ENCODE measurements around the gene STAMBP.

STAMBP gene

GRCh38 chr2:73836141-73836943 lies 7.6 kb downstream of the STAMBP start:
- no peak overlapping the region for H3K4me3 ChIP-seq (ENCODE audit: low read length)
- no peak for TF ChIP-seq CTCF (IDR thresholded peaks at IDR 0.05; ENCODE audit: insufficient read depth, low read depth, low read length, missing control alignments)
- no peak for DNase-seq (ENCODE audit: low read depth)

GRCh38 chr2:73837847-73838585 lies 9.3 kb downstream of the STAMBP start:
- no peak overlapping the region for H3K4me3 ChIP-seq (ENCODE audit: low read length)
- no peak for DNase-seq (ENCODE audit: low read depth)
- no peak for TF ChIP-seq CTCF (IDR thresholded peaks at IDR 0.05; ENCODE audit: insufficient read depth, low read depth, low read length, missing control alignments)

- no peak for TF ChIP-seq CTCF (IDR thresholded peaks at IDR 0.05; ENCODE audit: insufficient read depth, low read depth, low read length, missing control alignments)
- no peak overlapping the region for H3K4me3 ChIP-seq (ENCODE audit: low read length)
- no peak for DNase-seq (ENCODE audit: low read depth)
These were observed 10.3 kb downstream of the STAMBP start for GRCh38 chr2:73838889-73839534.

- H3K4me3 ChIP-seq (ENCODE audit: low read length): no peak overlapping the region
- TF ChIP-seq CTCF (IDR thresholded peaks at IDR 0.05; ENCODE audit: insufficient read depth, low read depth, low read length, missing control alignments): no peak
- DNase-seq (ENCODE audit: low read depth): no peak
These were observed 11.1 kb downstream of the STAMBP start for GRCh38 chr2:73839653-73840411.

GRCh38 chr2:73841912-73842738 lies 13.4 kb downstream of the STAMBP start:
- no peak for DNase-seq (ENCODE audit: low read depth)
- TF ChIP-seq CTCF (IDR thresholded peaks at IDR 0.05; ENCODE audit: insufficient read depth, low read depth, low read length, missing control alignments): no peak
- no peak overlapping the region for H3K4me3 ChIP-seq (ENCODE audit: low read length)

- TF ChIP-seq CTCF (IDR thresholded peaks at IDR 0.05; ENCODE audit: insufficient read depth, low read depth, low read length, missing control alignments): no peak
- DNase-seq (ENCODE audit: low read depth): no peak
- no peak overlapping the region for H3K4me3 ChIP-seq (ENCODE audit: low read length)
These were observed 13.9 kb downstream of the STAMBP start for GRCh38 chr2:73842739-73843019.
